ENCODE measurements around the gene CBX8.
A peak's percentile ranks its signal among the peaks of the same experiment; 100 is the strongest.

Gene CBX8

GRCh38 chr17:79826204-79826680 is 29.4 kb upstream of the CBX8 start:
- Histone ChIP-seq H2BK15ac (ENCODE audit: low read depth, poor library complexity, severe bottlenecking) (no peak overlapping the region), H3K4ac (ENCODE audit: low read depth in 1 of 2, low read length in 2 of 2) (no peak overlapping the region), H3K4me1 (ENCODE audit: control insufficient read depth, insufficient read depth, low read depth, low read length) (peaks cover 6% of the 10 kb centered on the region), H3K27me3 (ENCODE audit: control insufficient read depth in 1 of 2, insufficient read depth in 1 of 2, low read length in 2 of 2) (peaks cover 3 to 68% of the 10 kb centered on the region in 2 experiments), H3K9me3 (ENCODE audit: control insufficient read depth, low read length) (no peaks in the 10 kb centered on the region), H4K8ac (ENCODE audit: low read length) (peak overlapping the region; percentile 45), H2AFZ (ENCODE audit: low read depth, low read length) (no peak overlapping the region), H3K23ac (ENCODE audit: low read length in 2 of 2) (no peak overlapping the region), H4K91ac (ENCODE audit: low read length) (peak overlapping the region; percentile 71), H3K14ac (ENCODE audit: low read length in 2 of 2) (no peak overlapping the region), H3K4me3 (ENCODE audit: insufficient read depth in 1 of 2, low read depth in 1 of 2, low read length in 2 of 2) (no peak overlapping the region), H3K9ac (ENCODE audit: low read length) (no peak overlapping the region), H2BK12ac (ENCODE audit: low read length in 2 of 2) (peak overlapping the region in 1 of 2 experiments; percentile 38), H3K4me2 (ENCODE audit: low read length, poor library complexity, severe bottlenecking) (no peak overlapping the region), H2AK5ac (ENCODE audit: low read length, severe bottlenecking) (no peak overlapping the region), H3K27ac (ENCODE audit: low read length, poor library complexity, severe bottlenecking) (no peak overlapping the region), H3K79me1 (replicated peaks; ENCODE audit: low read length, poor library complexity, severe bottlenecking) (no peaks in the 10 kb centered on the region), H3K36me3 (ENCODE audit: control insufficient read depth in 1 of 2, insufficient read depth in 2 of 2, low read depth in 1 of 2, low read length in 2 of 2) (no peaks in the 10 kb centered on the region), H2BK120ac (ENCODE audit: low read depth, low read length) (no peak overlapping the region), H3K18ac (ENCODE audit: low read depth in 1 of 2, low read length in 2 of 2) (peak overlapping the region in 1 of 2 experiments; percentile 28), H2BK5ac (ENCODE audit: low read depth, low read length, poor library complexity, severe bottlenecking) (no peak overlapping the region)
- 33% methylated on average over 10 of the region's 11 CpGs for WGBS
- no peak for DNase-seq

- Histone ChIP-seq H2BK15ac (ENCODE audit: low read depth, poor library complexity, severe bottlenecking) (no peak overlapping the region), H2BK120ac (ENCODE audit: low read depth, low read length) (no peak overlapping the region), H3K4me3 (ENCODE audit: insufficient read depth in 1 of 2, low read depth in 1 of 2, low read length in 2 of 2) (peak overlapping the region in 1 of 2 experiments; percentile 24), H3K27ac (ENCODE audit: low read length, poor library complexity, severe bottlenecking) (no peak overlapping the region), H2BK5ac (ENCODE audit: low read depth, low read length, poor library complexity, severe bottlenecking) (no peak overlapping the region), H3K9me3 (ENCODE audit: control insufficient read depth, low read length) (no peaks in the 10 kb centered on the region), H3K18ac (ENCODE audit: low read depth in 1 of 2, low read length in 2 of 2) (no peak overlapping the region), H3K14ac (ENCODE audit: low read length in 2 of 2) (no peak overlapping the region), H4K8ac (ENCODE audit: low read length) (no peak overlapping the region), H3K4me1 (ENCODE audit: control insufficient read depth, insufficient read depth, low read depth, low read length) (peaks cover 4% of the 10 kb centered on the region), H3K9ac (ENCODE audit: low read length) (no peak overlapping the region), H2BK12ac (ENCODE audit: low read length in 2 of 2) (no peak overlapping the region), H3K79me1 (replicated peaks; ENCODE audit: low read length, poor library complexity, severe bottlenecking) (no peaks in the 10 kb centered on the region), H2AK5ac (ENCODE audit: low read length, severe bottlenecking) (no peak overlapping the region), H3K23ac (ENCODE audit: low read length in 2 of 2) (no peak overlapping the region), H3K4ac (ENCODE audit: low read depth in 1 of 2, low read length in 2 of 2) (no peak overlapping the region), H2AFZ (ENCODE audit: low read depth, low read length) (no peak overlapping the region), H3K36me3 (ENCODE audit: control insufficient read depth in 1 of 2, insufficient read depth in 2 of 2, low read depth in 1 of 2, low read length in 2 of 2) (no peaks in the 10 kb centered on the region), H4K91ac (ENCODE audit: low read length) (peak overlapping the region; percentile 3), H3K27me3 (ENCODE audit: control insufficient read depth in 1 of 2, insufficient read depth in 1 of 2, low read length in 2 of 2) (peaks cover 8 to 68% of the 10 kb centered on the region in 2 experiments), H3K4me2 (ENCODE audit: low read length, poor library complexity, severe bottlenecking) (no peak overlapping the region)
- 97% methylated on average over 5 of the region's 5 CpGs for WGBS
- no peak for DNase-seq
These were observed 28.7 kb upstream of the CBX8 start for GRCh38 chr17:79825580-79825921.

GRCh38 chr17:79824893-79825579 is 28.2 kb upstream of the CBX8 start:
- WGBS = 93% methylated on average over 6 of the region's 6 CpGs
- no peaks in the 10 kb centered on the region for H3K79me1 ChIP-seq (replicated peaks; ENCODE audit: low read length, poor library complexity, severe bottlenecking)
- no peak overlapping the region for H2BK12ac ChIP-seq (ENCODE audit: low read length in 2 of 2)
- H3K9me3 ChIP-seq (ENCODE audit: control insufficient read depth, low read length) = no peaks in the 10 kb centered on the region
- no peak overlapping the region for H2AK5ac ChIP-seq (ENCODE audit: low read length, severe bottlenecking)
- no peak overlapping the region for H3K4me2 ChIP-seq (ENCODE audit: low read length, poor library complexity, severe bottlenecking)
- no peak overlapping the region for H3K14ac ChIP-seq (ENCODE audit: low read length in 2 of 2)
- no peak overlapping the region for H2BK5ac ChIP-seq (ENCODE audit: low read depth, low read length, poor library complexity, severe bottlenecking)
- peaks cover 4% of the 10 kb centered on the region for H3K4me1 ChIP-seq (ENCODE audit: control insufficient read depth, insufficient read depth, low read depth, low read length)
- H3K4me3 ChIP-seq (ENCODE audit: insufficient read depth in 1 of 2, low read depth in 1 of 2, low read length in 2 of 2) = no peak overlapping the region
- peaks cover 13 to 71% of the 10 kb centered on the region in 2 experiments for H3K27me3 ChIP-seq (ENCODE audit: control insufficient read depth in 1 of 2, insufficient read depth in 1 of 2, low read length in 2 of 2)
- no peak overlapping the region for H3K27ac ChIP-seq (ENCODE audit: low read length, poor library complexity, severe bottlenecking)
- no peak overlapping the region for H4K91ac ChIP-seq (ENCODE audit: low read length)
- no peaks in the 10 kb centered on the region for H3K36me3 ChIP-seq (ENCODE audit: control insufficient read depth in 1 of 2, insufficient read depth in 2 of 2, low read depth in 1 of 2, low read length in 2 of 2)
- H4K8ac ChIP-seq (ENCODE audit: low read length) = no peak overlapping the region
- no peak for DNase-seq
- no peak overlapping the region for H3K23ac ChIP-seq (ENCODE audit: low read length in 2 of 2)
- H3K18ac ChIP-seq (ENCODE audit: low read depth in 1 of 2, low read length in 2 of 2) = no peak overlapping the region
- H3K9ac ChIP-seq (ENCODE audit: low read length) = no peak overlapping the region
- H2AFZ ChIP-seq (ENCODE audit: low read depth, low read length) = no peak overlapping the region
- no peak overlapping the region for H2BK15ac ChIP-seq (ENCODE audit: low read depth, poor library complexity, severe bottlenecking)
- H2BK120ac ChIP-seq (ENCODE audit: low read depth, low read length) = no peak overlapping the region
- H3K4ac ChIP-seq (ENCODE audit: low read depth in 1 of 2, low read length in 2 of 2) = no peak overlapping the region

GRCh38 chr17:79824234-79824633 is 27.4 kb upstream of the CBX8 start:
- H3K23ac ChIP-seq (ENCODE audit: low read length in 2 of 2) = no peak overlapping the region
- H2AFZ ChIP-seq (ENCODE audit: low read depth, low read length) = no peak overlapping the region
- peaks cover 4% of the 10 kb centered on the region for H3K4me1 ChIP-seq (ENCODE audit: control insufficient read depth, insufficient read depth, low read depth, low read length)
- peaks cover 21 to 74% of the 10 kb centered on the region in 2 experiments for H3K27me3 ChIP-seq (ENCODE audit: control insufficient read depth in 1 of 2, insufficient read depth in 1 of 2, low read length in 2 of 2)
- H3K9me3 ChIP-seq (ENCODE audit: control insufficient read depth, low read length) = no peaks in the 10 kb centered on the region
- H2BK5ac ChIP-seq (ENCODE audit: low read depth, low read length, poor library complexity, severe bottlenecking) = no peak overlapping the region
- no peak overlapping the region for H2BK120ac ChIP-seq (ENCODE audit: low read depth, low read length)
- no peak overlapping the region for H3K14ac ChIP-seq (ENCODE audit: low read length in 2 of 2)
- no peak overlapping the region for H3K18ac ChIP-seq (ENCODE audit: low read depth in 1 of 2, low read length in 2 of 2)
- H3K4me2 ChIP-seq (ENCODE audit: low read length, poor library complexity, severe bottlenecking) = no peak overlapping the region
- no peak overlapping the region for H3K4ac ChIP-seq (ENCODE audit: low read depth in 1 of 2, low read length in 2 of 2)
- no peak overlapping the region for H4K91ac ChIP-seq (ENCODE audit: low read length)
- no peak overlapping the region for H2BK12ac ChIP-seq (ENCODE audit: low read length in 2 of 2)
- H4K8ac ChIP-seq (ENCODE audit: low read length) = no peak overlapping the region
- no peak overlapping the region for H3K9ac ChIP-seq (ENCODE audit: low read length)
- H3K79me1 ChIP-seq (replicated peaks; ENCODE audit: low read length, poor library complexity, severe bottlenecking) = no peaks in the 10 kb centered on the region
- no peak overlapping the region for H3K4me3 ChIP-seq (ENCODE audit: insufficient read depth in 1 of 2, low read depth in 1 of 2, low read length in 2 of 2)
- H2BK15ac ChIP-seq (ENCODE audit: low read depth, poor library complexity, severe bottlenecking) = no peak overlapping the region
- no peak overlapping the region for H3K27ac ChIP-seq (ENCODE audit: low read length, poor library complexity, severe bottlenecking)
- H2AK5ac ChIP-seq (ENCODE audit: low read length, severe bottlenecking) = no peak overlapping the region
- H3K36me3 ChIP-seq (ENCODE audit: control insufficient read depth in 1 of 2, insufficient read depth in 2 of 2, low read depth in 1 of 2, low read length in 2 of 2) = no peaks in the 10 kb centered on the region
- 95% methylated on average over 17 of the region's 17 CpGs for WGBS
- no peak for DNase-seq

Data from mesenchymal stem cell (in vitro differentiated cells and primary cell).